Rectal smooth muscle tissue (tissue), 1 donor: Measurements from ENCODE around the gene TTC28.

ENCODE experiments used
- H3K27ac ChIP-seq: one replicate; pipeline ENCODE4 v1.7.0; 2013; ENCODE audit warnings: low read depth, low read length, inconsistent platforms
- H3K27me3 ChIP-seq: one replicate; pipeline ENCODE4 v1.7.0; 2013; ENCODE audit warnings: low read length; ENCODE audit not compliant: control insufficient read depth, insufficient read depth
- H3K36me3 ChIP-seq: one replicate; pipeline ENCODE4 v1.7.0; 2013; ENCODE audit warnings: low read length; ENCODE audit not compliant: control insufficient read depth, insufficient read depth
- H3K4me1 ChIP-seq: one replicate; pipeline ENCODE4 v1.7.0; 2013; ENCODE audit warnings: low read length; ENCODE audit not compliant: control insufficient read depth, insufficient read depth
- H3K4me3 ChIP-seq: one replicate; pipeline ENCODE4 v1.7.0; 2013; ENCODE audit warnings: low read length
- H3K9ac ChIP-seq: one replicate; pipeline ENCODE4 v1.7.0; 2013; ENCODE audit warnings: low read length

The TTC28 gene

DNA sequence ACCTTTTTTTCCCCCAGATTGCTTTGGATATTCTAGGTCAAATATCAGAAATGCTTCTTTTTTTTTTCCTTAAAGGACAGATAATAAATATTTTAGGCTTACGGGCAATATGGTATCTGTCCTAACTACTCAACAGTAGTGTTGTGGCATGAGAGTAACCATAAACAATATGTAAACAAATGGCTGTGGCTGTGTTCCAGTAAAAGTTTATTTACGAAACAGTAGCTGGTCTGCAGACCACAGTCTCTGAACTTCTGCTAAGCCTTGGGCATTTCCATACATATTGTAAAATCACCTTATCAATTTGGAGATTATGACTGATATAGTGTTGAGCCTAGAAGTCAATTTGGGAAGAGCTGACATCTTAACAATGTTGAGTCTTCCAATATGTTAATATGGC, 621.6 kb downstream of the TTC28 start:
- Histone ChIP-seq H3K36me3 (no peaks in the 10 kb centered on the region), H3K27ac (no peak overlapping the region), H3K4me1 (no peaks in the 10 kb centered on the region), H3K9ac (no peak overlapping the region), H3K27me3 (no peaks in the 10 kb centered on the region), H3K4me3 (no peak overlapping the region)

GRCh38 chr22:28054819-28055208, 624.8 kb downstream of the TTC28 start:
- H3K9ac ChIP-seq = no peak overlapping the region
- no peaks in the 10 kb centered on the region for H3K27me3 ChIP-seq
- no peak overlapping the region for H3K4me3 ChIP-seq
- no peaks in the 10 kb centered on the region for H3K36me3 ChIP-seq
- H3K27ac ChIP-seq = no peak overlapping the region
- no peaks in the 10 kb centered on the region for H3K4me1 ChIP-seq

GRCh38 chr22:28053896-28054818, 625.5 kb downstream of the TTC28 start:
- no peak overlapping the region for H3K27ac ChIP-seq
- no peaks in the 10 kb centered on the region for H3K36me3 ChIP-seq
- H3K27me3 ChIP-seq = no peaks in the 10 kb centered on the region
- H3K4me1 ChIP-seq = no peaks in the 10 kb centered on the region
- H3K4me3 ChIP-seq = no peak overlapping the region
- no peak overlapping the region for H3K9ac ChIP-seq

DNA sequence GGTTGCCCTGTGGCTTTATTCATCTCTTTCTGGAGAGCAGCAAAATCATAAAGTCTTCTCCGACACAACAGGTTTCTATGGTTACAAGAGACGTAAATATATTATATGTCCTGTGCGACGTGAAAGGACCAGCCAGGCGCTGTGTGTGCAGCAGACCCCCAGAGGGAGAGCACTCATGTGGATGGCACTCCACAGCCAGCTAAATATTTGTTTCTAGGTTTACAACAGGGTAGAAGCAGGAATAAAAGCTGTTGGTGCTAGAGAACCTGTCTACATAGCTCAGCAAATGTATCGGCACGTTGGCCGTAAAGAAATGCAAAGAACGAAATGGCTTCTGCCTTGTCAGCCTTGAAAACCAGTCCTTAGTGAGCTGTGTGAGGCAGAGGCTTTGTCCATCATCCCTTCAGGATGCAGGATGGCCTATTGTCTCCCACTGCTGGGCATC, 626.8 kb downstream of the TTC28 start:
- no peaks in the 10 kb centered on the region for H3K4me1 ChIP-seq
- no peak overlapping the region for H3K4me3 ChIP-seq
- H3K9ac ChIP-seq = no peak overlapping the region
- H3K27me3 ChIP-seq = no peaks in the 10 kb centered on the region
- no peaks in the 10 kb centered on the region for H3K36me3 ChIP-seq
- H3K27ac ChIP-seq = no peak overlapping the region

- Histone ChIP-seq H3K4me1 (no peaks in the 10 kb centered on the region), H3K36me3 (no peaks in the 10 kb centered on the region), H3K27me3 (no peaks in the 10 kb centered on the region), H3K27ac (no peak overlapping the region), H3K9ac (no peak overlapping the region), H3K4me3 (no peak overlapping the region)
Measured at GRCh38 chr22:28051787-28052356, 627.8 kb downstream of the TTC28 start.

- Histone ChIP-seq H3K4me1 (no peaks in the 10 kb centered on the region), H3K4me3 (no peak overlapping the region), H3K36me3 (no peaks in the 10 kb centered on the region), H3K27me3 (no peaks in the 10 kb centered on the region), H3K27ac (no peak overlapping the region), H3K9ac (no peak overlapping the region)
Measured at GRCh38 chr22:28051091-28051786, 628.4 kb downstream of the TTC28 start.

GRCh38 chr22:28048529-28048928, 631.1 kb downstream of the TTC28 start:
- Histone ChIP-seq H3K4me3 (no peak overlapping the region), H3K27ac (no peak overlapping the region), H3K4me1 (no peaks in the 10 kb centered on the region), H3K36me3 (no peaks in the 10 kb centered on the region), H3K9ac (no peak overlapping the region), H3K27me3 (no peaks in the 10 kb centered on the region)

DNA sequence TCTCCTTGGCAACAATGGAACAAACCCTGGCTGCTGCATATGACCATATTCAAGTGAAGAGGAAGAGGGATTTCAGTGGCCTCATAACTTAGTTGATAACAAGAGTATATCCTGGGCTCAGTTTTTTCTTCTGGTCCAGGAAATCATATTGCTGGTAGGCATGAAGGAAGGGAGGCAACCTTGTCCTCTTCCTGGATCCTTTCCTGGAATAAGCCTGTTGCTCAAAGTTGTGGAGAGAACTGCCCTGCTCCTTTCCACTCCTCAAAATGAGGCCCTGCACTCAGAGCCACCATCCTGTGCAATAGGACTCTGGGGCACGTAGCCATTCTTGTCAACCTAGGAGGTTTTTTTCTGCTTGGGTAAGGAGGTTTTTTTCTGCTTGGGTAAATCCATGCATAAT, 631.9 kb downstream of the TTC28 start:
- H3K9ac ChIP-seq = no peak overlapping the region
- no peaks in the 10 kb centered on the region for H3K36me3 ChIP-seq
- no peaks in the 10 kb centered on the region for H3K4me1 ChIP-seq
- no peaks in the 10 kb centered on the region for H3K27me3 ChIP-seq
- no peak overlapping the region for H3K27ac ChIP-seq
- H3K4me3 ChIP-seq = no peak overlapping the region

GRCh38 chr22:28046100-28046499, 633.5 kb downstream of the TTC28 start:
- Histone ChIP-seq H3K27ac (no peak overlapping the region), H3K36me3 (no peaks in the 10 kb centered on the region), H3K4me1 (no peaks in the 10 kb centered on the region)

GRCh38 chr22:28044546-28045173, 635.0 kb downstream of the TTC28 start:
- H3K9ac ChIP-seq = no peak overlapping the region
- H3K4me1 ChIP-seq = no peaks in the 10 kb centered on the region
- no peaks in the 10 kb centered on the region for H3K36me3 ChIP-seq
- no peak overlapping the region for H3K27ac ChIP-seq
- no peaks in the 10 kb centered on the region for H3K27me3 ChIP-seq
- no peak overlapping the region for H3K4me3 ChIP-seq

More at GRCh38 chr22:28046100-28046499, 633.5 kb downstream of the TTC28 start:
- no peak overlapping the region for H3K9ac ChIP-seq
- no peaks in the 10 kb centered on the region for H3K27me3 ChIP-seq
- no peak overlapping the region for H3K4me3 ChIP-seq

- no peak overlapping the region for H3K9ac ChIP-seq
Measured at GRCh38 chr22:28043266-28043665, 636.4 kb downstream of the TTC28 start.

DNA sequence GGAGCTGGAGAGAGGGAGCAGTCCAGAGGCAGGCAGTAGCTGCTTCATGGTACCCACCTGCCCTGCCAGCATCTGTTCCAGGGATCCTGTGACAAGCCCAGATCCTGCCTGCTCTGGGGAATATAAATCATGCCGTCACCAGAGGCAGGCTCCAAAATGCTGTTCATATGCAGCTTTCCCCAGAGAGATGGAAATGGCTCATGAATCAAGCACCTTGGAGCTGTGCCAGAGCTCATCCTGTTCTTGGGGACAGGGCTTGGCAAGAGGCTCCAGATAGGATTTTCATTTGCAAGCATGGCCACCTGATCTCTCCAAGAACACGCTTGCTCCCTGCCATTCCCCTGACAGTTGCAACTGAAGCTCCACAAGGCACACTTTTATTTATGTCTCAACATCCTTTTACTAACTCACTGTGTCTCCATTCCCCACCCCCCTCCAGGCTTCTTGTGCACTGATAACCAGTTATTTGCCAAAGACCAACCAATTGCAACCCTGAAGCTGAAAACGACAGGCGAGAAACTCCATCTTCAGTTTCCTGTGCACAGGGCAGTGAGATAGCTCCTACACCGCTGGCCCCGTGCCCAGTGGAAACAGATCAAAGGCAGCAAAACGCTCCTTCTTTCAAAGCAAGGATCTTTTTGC, 644.8 kb downstream of the TTC28 start:
- no peaks in the 10 kb centered on the region for H3K27me3 ChIP-seq
- no peaks in the 10 kb centered on the region for H3K36me3 ChIP-seq
- no peak overlapping the region for H3K9ac ChIP-seq
- H3K27ac ChIP-seq = peak overlapping the region; percentile 56
- H3K4me1 ChIP-seq = peaks cover 14% of the 10 kb centered on the region
- H3K4me3 ChIP-seq = peak overlapping the region; percentile 27

More at GRCh38 chr22:28043266-28043665, 636.4 kb downstream of the TTC28 start:
- H3K27me3 ChIP-seq = no peaks in the 10 kb centered on the region
- H3K36me3 ChIP-seq = no peaks in the 10 kb centered on the region
- no peak overlapping the region for H3K4me3 ChIP-seq
- no peaks in the 10 kb centered on the region for H3K4me1 ChIP-seq
- H3K27ac ChIP-seq = no peak overlapping the region
